ENCODE data around the gene ZNF407.

ZNF407 gene

GRCh38 chr18:74806700-74807416 is 209.2 kb downstream of the ZNF407 start:
- peak; percentile 77 for DNase-seq (ENCODE audit: low read depth, low spot score)
- peak overlapping the region; percentile 84 for H3K27ac ChIP-seq

GRCh38 chr18:74817576-74817975 is 219.9 kb downstream of the ZNF407 start:
- no peak for DNase-seq (ENCODE audit: low read depth, low spot score)

DNA sequence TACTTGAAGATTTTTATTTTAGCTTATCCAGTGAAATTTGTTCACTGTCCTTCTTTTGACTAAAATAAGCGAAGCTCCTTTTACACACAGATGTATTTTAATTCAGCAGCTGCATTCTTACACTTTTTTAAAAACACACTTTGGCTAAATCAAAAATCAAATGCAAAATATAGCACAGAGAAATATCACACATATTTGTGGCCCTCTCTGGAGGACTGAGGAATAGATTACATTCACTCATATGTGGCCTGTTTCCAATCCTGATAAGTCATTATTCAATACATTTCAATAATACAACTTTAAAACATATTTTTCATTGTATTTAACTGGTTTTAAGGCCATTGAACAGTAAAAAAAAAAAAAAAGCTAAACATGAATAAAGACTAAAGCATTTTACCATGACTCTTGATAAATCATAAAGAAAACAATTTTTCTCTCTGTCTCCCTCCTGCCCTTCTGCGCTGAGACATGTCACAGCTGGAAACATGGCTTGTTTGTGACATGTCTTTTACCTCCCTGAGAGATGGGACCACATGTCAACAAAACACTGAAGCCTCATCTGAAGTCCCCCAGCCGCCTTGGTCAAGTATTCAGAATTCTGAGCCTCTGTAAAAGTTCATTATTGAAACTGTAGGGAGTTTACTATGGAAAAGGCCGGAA is 221.0 kb downstream of the ZNF407 start:
- no peak for DNase-seq (ENCODE audit: low read depth, low spot score)
- peak overlapping the region; percentile 25 for H3K27ac ChIP-seq

More at GRCh38 chr18:74817576-74817975, 219.9 kb downstream of the ZNF407 start:
- no peak overlapping the region for H3K27ac ChIP-seq

DNA sequence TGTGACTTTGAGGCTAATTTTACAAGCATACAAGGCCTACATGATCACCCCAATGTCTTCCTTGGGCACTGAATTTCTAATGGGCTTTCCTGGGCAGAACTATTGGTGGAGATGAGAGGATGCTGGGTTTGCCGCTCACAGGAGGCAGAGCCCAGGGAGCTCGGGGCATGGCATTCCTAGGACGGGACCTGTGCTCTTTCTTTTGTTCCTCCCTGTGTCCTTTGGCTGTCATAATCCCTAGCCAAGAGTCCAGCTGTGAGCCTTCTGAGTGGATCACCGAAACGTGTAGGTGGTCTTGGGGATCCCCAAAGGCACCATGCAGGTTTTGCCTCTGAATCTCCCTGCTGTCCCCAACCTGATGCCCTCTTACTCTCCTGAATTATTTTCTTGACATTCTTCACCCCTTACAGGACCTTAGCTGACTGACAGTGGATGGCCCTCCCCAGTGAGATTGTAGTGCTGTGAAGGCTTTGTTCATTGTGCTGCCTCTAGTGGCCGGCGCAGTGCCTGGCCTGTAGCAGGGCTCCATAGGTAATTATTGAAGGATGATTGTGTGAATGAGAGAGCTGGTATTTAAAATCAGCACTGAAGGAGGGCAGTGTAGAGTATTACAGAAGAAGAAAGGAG is 221.9 kb downstream of the ZNF407 start:
- no peak for DNase-seq (ENCODE audit: low read depth, low spot score)
- peak overlapping the region; percentile 25 for H3K27ac ChIP-seq

DNA sequence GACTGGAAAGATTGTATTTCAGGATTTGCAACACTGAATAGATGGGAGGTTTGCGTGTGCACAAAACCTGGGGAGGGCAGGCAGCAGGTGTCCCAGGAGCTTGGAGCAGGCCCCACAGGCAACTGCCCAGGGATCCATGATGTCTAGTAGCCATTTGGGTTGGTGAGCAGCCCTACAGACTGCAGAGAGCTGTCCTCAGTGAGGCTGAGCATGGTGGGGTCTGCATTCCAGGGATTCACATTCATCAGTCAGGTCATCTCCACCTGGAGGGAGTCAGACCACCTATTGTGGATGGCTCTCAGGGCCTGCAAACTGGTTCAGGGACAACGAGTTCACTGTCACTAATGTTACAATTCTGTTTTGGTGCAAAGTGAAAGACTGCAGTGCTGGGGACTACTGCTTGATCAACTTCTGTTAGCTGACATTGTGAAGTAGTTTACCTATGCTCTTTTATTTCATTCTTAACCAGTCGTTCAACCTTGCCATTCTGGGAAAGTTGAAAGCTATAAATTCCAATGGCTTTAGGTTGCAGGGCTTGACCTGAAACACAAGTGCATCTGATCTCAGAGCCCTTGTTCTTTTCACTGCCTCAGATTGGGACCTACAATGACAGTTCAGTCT is 222.6 kb downstream of the ZNF407 start:
- DNase-seq (ENCODE audit: low read depth, low spot score) = no peak
- no peak overlapping the region for H3K27ac ChIP-seq

DNA sequence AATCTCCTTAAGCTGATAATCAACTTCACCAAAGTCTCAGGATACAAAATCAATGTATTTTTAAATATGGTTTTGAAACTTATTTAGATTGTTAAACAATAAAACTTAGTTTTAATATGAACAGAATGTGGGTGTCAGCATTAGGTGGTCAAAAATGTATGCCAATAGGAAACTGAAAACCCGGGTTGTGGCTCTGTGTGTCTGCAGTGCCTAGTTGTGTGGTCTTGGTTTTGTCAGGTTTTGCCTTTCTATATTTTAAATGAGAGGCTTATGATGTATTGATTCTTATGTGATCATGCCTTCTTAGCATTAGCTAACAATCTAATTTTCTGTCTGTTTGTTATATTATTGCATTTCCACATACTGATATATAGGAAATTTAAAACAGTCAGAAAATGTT is 227.8 kb downstream of the ZNF407 start:
- no peak for DNase-seq (ENCODE audit: low read depth, low spot score)
- H3K27ac ChIP-seq = no peak overlapping the region

DNA sequence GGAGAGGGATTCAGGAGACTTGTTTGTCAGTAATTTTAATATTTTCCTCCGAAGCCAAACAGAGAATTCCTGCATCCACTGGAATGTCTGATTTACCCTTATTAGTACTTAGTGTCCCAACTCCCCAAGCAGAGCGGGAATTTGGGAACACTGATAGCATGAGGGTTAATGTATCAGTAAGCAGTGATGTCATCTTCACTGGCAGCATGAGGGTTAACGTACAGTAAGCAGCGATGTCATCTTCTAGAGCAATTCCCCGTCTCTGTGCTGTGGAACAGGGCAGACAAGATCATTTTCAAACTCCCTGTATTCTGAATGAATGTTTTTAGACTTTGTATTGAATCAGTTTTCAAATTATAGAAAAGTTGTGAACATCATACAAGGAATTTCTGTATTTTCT is 228.9 kb downstream of the ZNF407 start:
- DNase-seq (ENCODE audit: low read depth, low spot score) = no peak
- no peak overlapping the region for H3K27ac ChIP-seq

GRCh38 chr18:74828200-74828599 is 230.5 kb downstream of the ZNF407 start:
- H3K27ac ChIP-seq = no peak overlapping the region
- no peak for DNase-seq (ENCODE audit: low read depth, low spot score)

- peak; percentile 53 for DNase-seq (ENCODE audit: low read depth, low spot score)
- no peak overlapping the region for H3K27ac ChIP-seq
These were observed 234.0 kb downstream of the ZNF407 start for GRCh38 chr18:74831571-74832250.

DNA sequence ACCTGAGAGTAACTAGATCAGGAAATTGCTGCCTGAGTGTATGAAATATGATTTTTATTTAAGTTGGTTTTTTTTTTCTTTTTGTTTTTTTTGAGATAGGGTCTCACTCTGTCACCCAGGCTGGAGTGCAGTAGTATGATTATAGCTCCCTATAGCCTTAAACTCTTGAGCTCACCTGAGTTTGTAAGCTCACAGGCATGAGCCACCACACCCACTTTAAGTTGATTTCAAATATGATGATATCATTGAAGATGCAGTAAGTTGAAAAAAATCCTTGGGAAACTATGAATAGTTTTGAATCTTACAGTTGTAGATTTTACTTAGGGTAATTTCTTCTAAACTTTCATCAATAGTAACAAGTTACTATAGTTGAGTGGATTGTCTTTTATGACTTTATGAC is 234.7 kb downstream of the ZNF407 start:
- no peak for DNase-seq (ENCODE audit: low read depth, low spot score)
- H3K27ac ChIP-seq = no peak overlapping the region

- no peak for DNase-seq (ENCODE audit: low read depth, low spot score)
- H3K27ac ChIP-seq = no peak overlapping the region
These were observed 235.3 kb downstream of the ZNF407 start for GRCh38 chr18:74832999-74833398.

DNA sequence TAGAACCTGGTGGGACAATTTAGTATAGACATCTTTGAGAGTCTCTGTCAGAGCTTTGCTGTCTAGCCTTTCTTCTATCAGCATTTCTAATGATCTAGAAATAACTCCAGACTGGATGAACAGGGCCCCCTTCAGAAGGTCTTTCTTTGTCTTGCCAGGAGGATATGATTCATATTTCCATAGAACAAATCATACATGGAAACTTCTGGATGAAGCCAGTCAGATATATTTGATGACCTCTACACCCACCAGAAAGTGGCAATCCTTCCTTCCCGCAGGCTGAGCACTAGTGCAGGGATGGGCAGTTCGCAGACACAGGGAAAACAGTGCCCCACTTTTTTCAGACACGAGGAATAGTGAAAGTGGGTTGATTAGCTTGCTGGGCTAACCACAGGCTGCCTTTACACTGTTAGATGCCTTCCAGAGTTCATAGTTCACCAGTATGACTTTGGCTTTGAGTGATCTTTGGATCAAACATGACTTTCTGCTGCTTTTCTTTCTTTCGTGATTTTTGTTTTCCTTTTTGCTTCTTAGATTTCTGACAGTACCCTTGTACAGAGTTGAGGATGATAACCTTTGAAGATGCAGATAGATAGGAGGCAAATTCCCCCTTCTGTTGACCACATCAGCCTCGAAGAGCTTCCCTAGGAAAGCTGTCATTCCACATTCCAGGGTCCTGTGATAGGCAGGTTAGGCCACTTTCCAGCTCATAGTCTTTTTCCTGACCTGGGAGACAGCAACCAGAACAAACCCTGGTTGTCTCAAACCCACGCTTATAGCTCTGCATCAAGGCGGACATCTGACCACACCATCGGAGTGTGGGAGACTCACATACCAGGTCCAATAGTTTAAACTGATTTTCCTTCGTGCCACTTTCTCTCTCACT is 237.0 kb downstream of the ZNF407 start:
- H3K27ac ChIP-seq = no peak overlapping the region
- no peak for DNase-seq (ENCODE audit: low read depth, low spot score)

DNA sequence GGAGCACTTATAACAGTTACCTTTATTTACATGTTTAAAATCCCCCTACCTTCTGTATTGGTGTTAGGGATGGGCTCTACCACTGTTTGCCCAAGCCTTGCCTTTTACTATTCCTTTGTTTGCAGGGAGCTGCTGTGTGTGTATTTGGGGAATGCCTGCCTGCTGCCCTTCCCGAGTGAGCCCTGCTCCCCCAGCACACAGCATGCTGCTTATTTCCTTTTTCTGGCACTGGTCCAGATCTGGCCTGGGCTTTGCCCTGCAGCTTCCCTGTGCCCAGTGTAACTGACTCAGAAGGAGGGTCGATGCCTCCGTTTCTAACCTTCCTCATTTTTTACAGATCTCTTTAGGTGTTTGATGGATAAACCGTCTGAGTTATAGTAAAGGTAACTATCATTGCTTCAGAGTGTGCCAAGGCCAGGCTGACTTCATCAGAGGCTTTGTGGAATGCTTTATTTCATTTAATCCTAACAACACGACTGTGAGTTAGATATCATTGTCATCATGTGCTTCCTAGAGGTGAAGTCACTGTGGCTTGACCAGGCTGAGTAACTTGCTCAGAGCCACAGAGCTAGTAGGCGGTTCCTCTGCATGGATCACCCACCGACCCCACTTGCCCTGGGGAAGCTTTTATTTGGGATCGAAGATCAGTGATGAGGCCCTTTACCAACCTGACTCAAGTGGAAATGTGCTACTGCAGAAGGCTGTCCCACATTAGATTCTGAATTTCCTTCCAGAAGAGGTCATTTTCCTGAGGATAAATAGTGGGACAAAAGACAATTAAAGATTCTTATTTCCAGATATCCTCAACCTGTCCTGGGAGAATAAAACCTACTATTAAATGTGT is 238.8 kb downstream of the ZNF407 start:
- H3K27ac ChIP-seq = no peak overlapping the region
- no peak for DNase-seq (ENCODE audit: low read depth, low spot score)

GRCh38 chr18:74840492-74841167 is 243.0 kb downstream of the ZNF407 start:
- H3K27ac ChIP-seq = peak overlapping the region; percentile 41
- DNase-seq (ENCODE audit: low read depth, low spot score) = peak; percentile 24

DNA sequence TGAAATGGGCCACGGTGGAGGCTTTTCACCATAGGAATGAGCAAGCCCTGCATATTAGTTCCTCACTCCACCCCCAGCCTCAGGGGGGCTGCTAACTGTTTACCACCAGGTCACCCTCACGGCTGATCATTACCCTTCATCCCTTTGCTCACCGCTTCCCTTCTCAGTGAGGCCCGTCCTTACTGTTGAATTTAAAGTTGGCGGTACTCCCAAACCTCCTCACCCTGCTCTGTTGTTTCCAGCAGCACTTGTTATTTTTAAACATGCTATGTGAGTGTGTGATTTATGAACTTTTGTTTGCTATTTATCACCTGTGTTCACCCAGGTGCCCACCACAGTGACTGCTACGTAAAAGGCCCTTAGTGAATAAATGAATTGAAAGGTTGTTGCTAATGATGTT is 243.6 kb downstream of the ZNF407 start:
- no peak overlapping the region for H3K27ac ChIP-seq
- DNase-seq (ENCODE audit: low read depth, low spot score) = no peak

- no peak overlapping the region for H3K27ac ChIP-seq
- no peak for DNase-seq (ENCODE audit: low read depth, low spot score)
These were observed 251.6 kb downstream of the ZNF407 start for GRCh38 chr18:74849301-74849700.

DNA sequence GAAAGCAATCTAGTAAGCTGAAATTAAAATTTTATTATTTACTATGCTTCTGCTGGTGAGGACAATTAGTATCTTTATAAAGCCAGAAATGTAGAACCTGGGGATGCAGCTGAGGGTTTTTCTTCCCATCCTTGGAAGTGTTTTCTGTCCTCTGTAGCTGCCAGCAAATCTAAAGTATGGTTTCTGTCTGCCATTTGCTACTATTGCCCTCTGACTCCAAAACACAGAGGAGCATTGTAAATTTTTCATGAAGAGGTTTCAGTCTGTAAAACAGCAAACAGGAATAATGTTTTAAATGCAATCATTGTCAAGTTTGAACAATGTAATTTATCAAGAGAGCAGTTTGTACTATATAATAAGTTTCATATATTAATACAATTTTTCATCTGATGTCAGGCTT is 258.8 kb downstream of the ZNF407 start:
- H3K27ac ChIP-seq = no peak overlapping the region
- DNase-seq (ENCODE audit: low read depth, low spot score) = no peak

- no peak overlapping the region for H3K27ac ChIP-seq
- no peak for DNase-seq (ENCODE audit: low read depth, low spot score)
These were observed 259.3 kb downstream of the ZNF407 start for GRCh38 chr18:74856928-74857327.
